Subcutaneous adipose tissue (tissue), 4 donors: Measurements from ENCODE around the gene MARK1. TPM values are rescaled to one million over a fixed set of nuclear protein-coding genes. Genes with fewer than 3 reads are reported as not detected.

Experiments used
- CTCF ChIP-seq: fragments of 450-650 bp; IDR thresholded peaks from one replicate; pipeline ENCODE4 v1.5.1; 2016; ENCODE audit warnings: low read depth, mild to moderate bottlenecking, control low read depth, antibody characterized with exemption, moderate library complexity
- total RNA-seq, 4 donors: library from RNA; depleted of rRNA; stranded (reverse); fragments of >200 nt; gene quantifications; one replicate each; pipeline ENCODE4 v1.1.0, GENCODE V29; 2016

Gene MARK1
- total RNA-seq, 4 donors from 2014 or later = 7.0 to 17.5 (median 14.8) TPM

- no peak for TF ChIP-seq CTCF
These were observed 163.2 kb downstream of the MARK1 start for GRCh38 chr1:220691053-220691684.

GRCh38 chr1:220692436-220693228, 164.7 kb downstream of the MARK1 start:
- TF ChIP-seq CTCF = no peak

- no peak for TF ChIP-seq CTCF
These were observed 167.0 kb downstream of the MARK1 start for GRCh38 chr1:220694866-220695382.

- no peak for TF ChIP-seq CTCF
These were observed 167.5 kb downstream of the MARK1 start for GRCh38 chr1:220695426-220695825.

- TF ChIP-seq CTCF = no peak
These were observed 168.4 kb downstream of the MARK1 start for GRCh38 chr1:220696226-220696862.

GRCh38 chr1:220696863-220697231, 168.9 kb downstream of the MARK1 start:
- no peak for TF ChIP-seq CTCF

- TF ChIP-seq CTCF = no peak
These were observed 169.4 kb downstream of the MARK1 start for GRCh38 chr1:220697326-220697725.
